Measurements from ENCODE around the gene CFAP65. TPM values are rescaled to one million over a fixed set of nuclear protein-coding genes. Genes with fewer than 3 reads are reported as not detected.
A peak's percentile ranks its signal among the peaks of the same experiment; 100 is the strongest.

The CFAP65 gene
- total and polyA plus RNA-seq, 8 donors: 0.06 to 0.38 (median 0.13) TPM

GRCh38 chr2:218986148-218986761 lies 55.1 kb downstream of the CFAP65 start:
- FAIRE-seq (no peak), DNase-seq (peak in 1 of 6 donors; percentile 21), ATAC-seq (no peak)
- intact Hi-C loops (cut with DNase I): no loop called here
- H3K27ac ChIP-seq: no peak overlapping the region
- peaks cover 0 to 49% (median 12%) of the 10 kb centered on the region in 4 donors for H3K27me3 ChIP-seq
- H3K4me1 ChIP-seq: peaks cover 5 to 16% (median 14%) of the 10 kb centered on the region in 3 donors
- 56% methylated on average over 4 of the region's 4 CpGs for WGBS, 2 donors
- H3K36me3 ChIP-seq: no peaks in the 10 kb centered on the region
- no peak for TF ChIP-seq CTCF (IDR thresholded peaks at IDR 0.05)
- no peaks in the 10 kb centered on the region for H3K9me3 ChIP-seq
- H3K4me3 ChIP-seq: no peak overlapping the region

- intact Hi-C loops (cut with DNase I): no loop called here
- FAIRE-seq: no peak
- H3K36me3 ChIP-seq: no peaks in the 10 kb centered on the region
Observed at GRCh38 chr2:218985325-218986091, 55.8 kb downstream of the CFAP65 start.

GRCh38 chr2:218985021-218985324 lies 56.3 kb downstream of the CFAP65 start, which contains the start of gene FEV:
Gene FEV, minus strand, starts transcription at chr2:218985184. Its CDS starts 109 bp downstream, at chr2:218985075.
- ATAC-seq (no peak), FAIRE-seq (no peak), DNase-seq (peak in 3 of 6 donors; percentile 18 to 80 (median 57))
- peaks cover 5 to 16% (median 16%) of the 10 kb centered on the region in 3 donors for H3K4me1 ChIP-seq
- H3K36me3 ChIP-seq: no peaks in the 10 kb centered on the region
- H3K9me3 ChIP-seq: no peaks in the 10 kb centered on the region
- H3K27ac ChIP-seq: no peak within 1 kb of the TSS
- peaks cover 0 to 55% (median 15%) of the 10 kb centered on the region in 4 donors for H3K27me3 ChIP-seq
- WGBS, 2 donors: 1 to 2% methylated on average over 16 to 32 of the region's 32 CpGs
- TF ChIP-seq CTCF (IDR thresholded peaks at IDR 0.05): no peak
- peak within 1 kb of the TSS in 1 of 4 donors; percentile 25 for H3K4me3 ChIP-seq
- intact Hi-C loops (cut with DNase I): no loop called here

More at GRCh38 chr2:218985325-218986091, 55.8 kb downstream of the CFAP65 start:
- Histone ChIP-seq H3K4me1 (peaks cover 5 to 16% (median 16%) of the 10 kb centered on the region in 3 donors), H3K27me3 (peaks cover 0 to 55% (median 15%) of the 10 kb centered on the region in 4 donors), H3K4me3 (peak overlapping the region in 1 of 4 donors; percentile 25), H3K27ac (no peak overlapping the region), H3K9me3 (no peaks in the 10 kb centered on the region)
- no peak for TF ChIP-seq CTCF (IDR thresholded peaks at IDR 0.05)
- WGBS, 2 donors: 12 to 13% methylated on average over 26 to 49 of the region's 49 CpGs
- ATAC-seq (peak in 2 of 4 donors; percentile 43 to 50), DNase-seq (peak in 1 of 6 donors; percentile 56)

- peaks cover 5 to 16% (median 16%) of the 10 kb centered on the region in 3 donors for H3K4me1 ChIP-seq
- no peaks in the 10 kb centered on the region for H3K36me3 ChIP-seq
- DNase-seq (peak in 3 of 6 donors; percentile 25 to 78 (median 62)), FAIRE-seq (no peak), ATAC-seq (peak in 3 of 4 donors; percentile 9 to 21 (median 14))
- no peak overlapping the region for H3K27ac ChIP-seq
- intact Hi-C loops (cut with DNase I): no loop called here
- TF ChIP-seq CTCF (IDR thresholded peaks at IDR 0.05): no peak
- 1 to 3% methylated on average over 44 to 50 of the region's 50 CpGs for WGBS, 2 donors
- H3K27me3 ChIP-seq: peaks cover 0 to 52% (median 15%) of the 10 kb centered on the region in 4 donors
- H3K4me3 ChIP-seq: peak overlapping the region in 1 of 4 donors; percentile 25
- no peaks in the 10 kb centered on the region for H3K9me3 ChIP-seq
Observed at GRCh38 chr2:218984239-218985020, 56.9 kb downstream of the CFAP65 start.

Data from pancreas (tissue), 10 donors.